CD4-positive, alpha-beta T cell treated with Interleukin-6 for 4 hours (primary cell): ENCODE data around the gene TRIM22.
"Not testable (repeated sequence)": the region's sequence is repeated elsewhere in the genome, so short reads cannot be mapped to it uniquely, and the experiment has no call there.

Experiments used
- DNase-seq: peaks from one replicate; pipeline ENCODE4 v3.0.0-alpha.2; 2020; ENCODE audit warnings: mixed read lengths

TRIM22 gene

GRCh38 chr11:5691238-5691963 is 1.8 kb downstream of the TRIM22 start:
- DNase-seq: not testable (repeated sequence)

DNA sequence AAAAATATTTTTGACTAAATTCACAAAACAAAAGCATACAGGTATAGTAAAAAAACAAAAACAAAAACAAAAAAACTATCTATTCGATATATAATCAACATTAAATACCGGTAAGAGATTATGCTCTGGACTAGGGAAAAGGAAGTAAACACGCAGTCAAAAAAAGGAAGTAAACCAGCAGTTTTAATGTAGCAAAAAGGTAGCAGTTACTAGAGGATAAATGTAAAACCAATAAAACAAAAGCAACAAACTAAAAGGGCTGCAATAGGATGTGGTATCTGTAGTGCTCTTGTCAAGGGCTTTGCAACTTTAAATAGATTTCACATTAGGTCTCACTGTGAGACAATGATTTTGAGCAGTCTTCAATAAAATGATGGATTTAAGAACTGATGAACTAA is 2.4 kb downstream of the TRIM22 start:
- DNase-seq: no peak

- DNase-seq: no peak
Observed at GRCh38 chr11:5694642-5695041, 5.1 kb downstream of the TRIM22 start.

DNA sequence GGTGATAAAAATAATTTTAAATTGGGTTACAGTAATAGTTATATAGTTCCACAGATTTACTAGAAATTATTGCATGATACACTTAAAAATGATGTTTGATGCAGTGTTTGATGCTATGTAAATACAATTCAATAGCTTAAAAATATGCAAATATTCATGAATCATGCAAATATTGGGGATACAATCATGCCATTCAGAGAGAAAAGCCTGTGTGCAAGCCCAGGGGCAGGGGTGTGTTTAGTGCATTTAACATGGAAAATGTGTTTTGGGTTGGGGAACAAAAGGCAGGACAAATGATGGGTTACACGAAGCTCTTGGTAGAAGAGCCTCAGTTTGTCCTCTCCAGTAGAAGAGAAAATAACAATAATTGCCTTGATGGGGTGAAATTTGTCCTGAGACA is 6.0 kb downstream of the TRIM22 start:
- no peak for DNase-seq

GRCh38 chr11:5696210-5696609 is 6.6 kb downstream of the TRIM22 start:
- no peak for DNase-seq

DNA sequence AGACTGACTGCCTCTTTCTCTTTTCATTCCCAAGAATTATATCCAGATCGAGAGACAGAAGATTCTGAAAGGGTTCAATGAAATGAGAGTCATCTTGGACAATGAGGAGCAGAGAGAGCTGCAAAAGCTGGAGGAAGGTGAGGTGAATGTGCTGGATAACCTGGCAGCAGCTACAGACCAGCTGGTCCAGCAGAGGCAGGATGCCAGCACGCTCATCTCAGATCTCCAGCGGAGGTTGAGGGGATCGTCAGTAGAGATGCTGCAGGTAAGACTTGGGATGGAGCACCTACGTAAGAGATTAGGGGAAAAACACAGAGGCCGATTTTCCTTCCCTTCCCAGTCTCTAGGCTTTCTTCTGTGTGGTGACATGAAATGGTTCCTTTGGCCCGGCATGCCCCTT is 8.7 kb downstream of the TRIM22 start:
- DNase-seq: no peak

GRCh38 chr11:5700421-5701054 is 10.9 kb downstream of the TRIM22 start:
- no peak for DNase-seq

DNA sequence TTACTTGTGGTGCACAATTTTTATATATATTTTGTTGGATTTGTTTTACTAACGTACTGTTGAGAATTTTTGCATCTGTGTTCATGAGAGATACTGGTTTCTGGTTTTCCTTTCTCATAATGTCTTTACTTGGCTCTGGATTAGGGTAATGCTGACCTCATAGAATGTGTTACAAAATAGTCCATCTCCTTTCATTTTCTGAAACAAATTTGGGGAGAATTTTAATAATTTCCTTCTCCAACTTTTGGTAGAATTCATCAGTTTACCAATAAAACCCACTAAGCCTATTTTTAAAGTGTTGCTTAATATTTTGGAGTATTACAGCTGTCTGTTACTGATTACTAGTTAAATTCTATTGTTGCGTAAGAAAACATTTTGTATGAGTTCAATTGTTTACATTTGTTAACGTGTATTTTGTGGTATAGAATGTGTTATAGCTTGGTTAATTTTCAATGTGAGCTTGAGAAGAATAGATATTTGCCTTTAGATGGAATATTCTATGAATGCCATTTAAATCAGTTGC is 11.5 kb downstream of the TRIM22 start:
- no peak for DNase-seq

GRCh38 chr11:5703741-5704536 is 14.3 kb downstream of the TRIM22 start:
- DNase-seq: no peak

DNA sequence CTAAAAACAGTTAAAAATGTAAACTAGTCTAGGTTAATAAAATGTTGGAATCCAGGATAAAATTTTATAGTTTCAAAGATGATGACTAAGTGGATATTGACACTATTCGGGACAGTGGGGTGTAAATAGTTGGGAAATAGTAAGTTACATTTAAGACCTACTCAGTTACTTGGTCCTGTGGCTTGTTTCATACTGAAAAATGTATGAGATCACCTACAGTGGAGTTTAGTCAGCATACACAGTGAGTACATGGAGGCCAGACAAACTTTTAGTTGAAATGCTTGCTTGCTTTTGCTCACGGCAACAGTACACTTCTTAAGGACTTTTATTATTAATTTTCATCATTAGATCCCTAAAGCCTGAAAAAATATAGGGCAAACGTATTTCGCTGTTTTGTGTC is 16.1 kb downstream of the TRIM22 start:
- no peak for DNase-seq

- no peak for DNase-seq
Observed at GRCh38 chr11:5712507-5712906, 22.9 kb downstream of the TRIM22 start.

- no peak for DNase-seq
Observed at GRCh38 chr11:5713695-5714094, 24.1 kb downstream of the TRIM22 start.

DNA sequence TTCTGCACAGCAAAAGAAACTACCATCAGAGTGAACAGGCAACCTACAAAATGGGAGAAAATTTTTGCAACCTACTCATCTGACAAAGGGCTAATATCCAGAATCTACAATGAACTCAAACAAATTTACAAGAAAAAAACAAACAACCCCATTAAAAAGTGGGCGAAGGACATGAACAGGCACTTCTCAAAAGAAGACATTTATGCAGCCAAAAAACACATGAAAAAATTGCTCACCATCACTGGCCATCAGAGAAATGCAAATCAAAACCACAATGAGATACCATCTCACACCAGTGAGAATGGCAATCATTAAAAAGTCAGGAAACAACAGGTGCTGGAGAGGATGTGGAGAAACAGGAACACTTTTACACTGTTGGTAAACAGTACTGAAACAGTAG is 26.9 kb downstream of the TRIM22 start:
- DNase-seq: not testable (repeated sequence)

GRCh38 chr11:5719703-5720495 is 30.3 kb downstream of the TRIM22 start:
- DNase-seq: no peak

DNA sequence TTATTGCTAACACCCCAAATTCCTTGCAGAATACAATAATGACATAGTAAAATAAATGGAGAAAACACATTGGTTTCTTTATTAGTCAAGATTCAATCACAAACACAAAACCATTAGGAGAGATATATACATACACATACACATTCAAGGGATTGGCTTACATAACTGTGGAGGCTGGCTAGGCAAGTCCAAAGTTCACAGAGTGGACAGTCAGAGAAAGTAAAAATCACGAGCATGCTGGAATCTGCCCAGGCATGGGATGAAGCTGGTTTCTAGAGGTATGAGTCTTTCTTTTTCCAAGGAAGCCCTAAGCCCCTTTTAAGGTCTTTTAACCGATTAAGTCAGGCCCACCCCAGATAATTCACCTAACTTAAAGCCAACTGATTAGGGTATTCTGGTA is 33.0 kb downstream of the TRIM22 start:
- DNase-seq: no peak

DNA sequence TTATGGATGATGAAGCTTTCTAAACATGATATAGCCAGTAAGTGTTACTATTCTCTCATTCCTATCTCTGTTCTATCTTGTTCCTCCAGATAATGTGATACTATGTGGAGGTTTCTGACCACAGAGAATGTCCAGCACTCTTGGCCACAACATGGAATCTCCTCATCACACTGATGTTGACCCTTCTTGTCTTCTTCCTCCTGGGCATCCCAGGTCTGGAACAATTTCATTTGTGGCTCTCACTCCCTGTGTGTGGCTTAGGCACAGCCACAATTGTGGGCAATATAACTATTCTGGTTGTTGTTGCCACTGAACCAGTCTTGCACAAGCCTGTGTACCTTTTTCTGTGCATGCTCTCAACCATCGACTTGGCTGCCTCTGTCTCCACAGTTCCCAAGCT is 36.8 kb downstream of the TRIM22 start:
- no peak for DNase-seq

GRCh38 chr11:5727691-5728090 is 38.1 kb downstream of the TRIM22 start:
- no peak for DNase-seq

- DNase-seq: no peak
Observed at GRCh38 chr11:5736396-5736795, 46.8 kb downstream of the TRIM22 start, which contains the start of gene OR56B1. OR56B1 (plus strand) TSS chr11:5736448; CDS start chr11:5736517, 69 bp downstream.

- no peak for DNase-seq
Observed at GRCh38 chr11:5737091-5737490, 47.5 kb downstream of the TRIM22 start.

- no peak for DNase-seq
Observed at GRCh38 chr11:5737670-5738392, 48.2 kb downstream of the TRIM22 start.

- DNase-seq: no peak
Observed at GRCh38 chr11:5738431-5738830, 48.8 kb downstream of the TRIM22 start.

- DNase-seq: no peak
Observed at GRCh38 chr11:5746614-5747013, 57.0 kb downstream of the TRIM22 start.
